ENCODE data around the gene TUBA1B. TPM values are rescaled to one million over a fixed set of nuclear protein-coding genes. Genes with fewer than 3 reads are reported as not detected.

The TUBA1B gene
- total RNA-seq, 1 donor = 2,451 TPM

- TF ChIP-seq CTCF (IDR thresholded peaks at IDR 0.05; ENCODE audit: insufficient read depth, low read length) = peak; percentile 29
- DNase-seq (ENCODE audit: low read depth) = peak; percentile 54
- peak overlapping the region; percentile 51 for H3K4me3 ChIP-seq (ENCODE audit: low read depth, low read length)
These were observed 41.1 kb downstream of the TUBA1B start for GRCh38 chr12:49089821-49090773.

GRCh38 chr12:49088932-49089330 lies 42.3 kb downstream of the TUBA1B start:
- H3K4me3 ChIP-seq (ENCODE audit: low read depth, low read length) = no peak overlapping the region
- TF ChIP-seq CTCF (IDR thresholded peaks at IDR 0.05; ENCODE audit: insufficient read depth, low read length) = no peak
- DNase-seq (ENCODE audit: low read depth) = no peak

DNA sequence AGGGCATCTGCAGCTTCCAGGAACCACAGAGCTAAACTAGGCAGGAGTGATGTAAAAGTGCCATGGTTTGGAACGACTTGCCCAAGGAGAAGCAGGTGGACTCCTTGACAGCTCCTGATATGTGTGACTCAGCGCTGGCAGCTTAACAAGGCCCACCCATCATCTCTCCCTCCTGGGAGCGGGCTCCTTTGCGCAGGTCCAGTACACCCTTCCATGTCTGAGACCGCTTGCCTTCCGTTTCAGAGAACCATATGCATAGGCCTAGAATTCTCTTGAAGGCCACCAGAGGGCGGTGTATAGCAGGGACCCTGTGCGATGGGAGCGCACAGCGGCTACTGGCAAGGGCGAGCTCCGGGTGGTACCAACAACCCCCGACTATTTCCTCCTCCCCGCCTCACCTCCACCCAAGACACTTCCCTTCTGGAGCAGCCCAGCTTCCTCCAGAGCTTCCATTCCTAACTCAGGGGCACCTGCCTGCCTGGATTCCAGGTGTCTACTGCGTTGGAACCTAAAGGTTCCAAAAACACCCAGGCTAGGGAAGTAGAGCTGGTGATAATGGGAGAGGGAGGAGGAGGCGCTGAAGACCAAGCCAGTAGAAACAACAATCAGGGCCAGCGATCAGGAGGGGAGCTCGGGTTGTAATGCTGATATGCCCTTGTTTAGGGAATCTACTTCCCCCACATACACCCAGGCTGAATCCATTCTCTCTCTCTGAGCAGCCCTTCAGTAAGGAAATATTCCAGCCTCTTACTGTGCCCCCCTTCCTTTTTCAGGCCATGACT lies 42.9 kb downstream of the TUBA1B start:
- peak; percentile 93 for TF ChIP-seq CTCF (IDR thresholded peaks at IDR 0.05; ENCODE audit: insufficient read depth, low read length)
- peak overlapping the region; percentile 4 for H3K4me3 ChIP-seq (ENCODE audit: low read depth, low read length)
- DNase-seq (ENCODE audit: low read depth) = peak; percentile 94

GRCh38 chr12:49086116-49086515 lies 45.1 kb downstream of the TUBA1B start:
- no peak for DNase-seq (ENCODE audit: low read depth)
- no peak overlapping the region for H3K4me3 ChIP-seq (ENCODE audit: low read depth, low read length)

DNA sequence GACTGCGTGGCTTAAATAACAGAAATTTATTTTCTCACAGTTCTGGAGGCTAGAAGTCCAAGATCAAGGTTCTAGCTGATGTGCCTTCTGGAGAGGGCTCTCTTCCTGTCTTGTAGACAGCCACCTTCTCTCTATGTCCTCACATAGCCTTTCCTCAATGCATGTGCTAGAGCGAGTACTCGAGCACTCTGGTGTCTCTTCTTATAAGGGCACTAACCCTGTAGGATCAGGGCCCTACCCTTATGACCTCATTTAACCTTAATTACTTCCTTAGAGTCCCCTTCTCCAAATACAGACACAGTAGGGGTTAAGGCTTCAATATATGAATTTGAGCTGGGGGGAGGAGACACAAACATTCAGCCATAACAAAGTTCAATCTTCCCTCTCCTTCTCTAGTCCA lies 46.8 kb downstream of the TUBA1B start:
- no peak for DNase-seq (ENCODE audit: low read depth)
- TF ChIP-seq CTCF (IDR thresholded peaks at IDR 0.05; ENCODE audit: insufficient read depth, low read length) = no peak
- no peak overlapping the region for H3K4me3 ChIP-seq (ENCODE audit: low read depth, low read length)

More at GRCh38 chr12:49086116-49086515, 45.1 kb downstream of the TUBA1B start:
- no peak for TF ChIP-seq CTCF (IDR thresholded peaks at IDR 0.05; ENCODE audit: insufficient read depth, low read length)

GRCh38 chr12:49079793-49080192 lies 51.4 kb downstream of the TUBA1B start:
- no peak for DNase-seq (ENCODE audit: low read depth)
- TF ChIP-seq CTCF (IDR thresholded peaks at IDR 0.05; ENCODE audit: insufficient read depth, low read length) = no peak

More at GRCh38 chr12:49079793-49080192, 51.4 kb downstream of the TUBA1B start:
- H3K4me3 ChIP-seq (ENCODE audit: low read depth, low read length) = no peak overlapping the region

Small RNA genes within 50 kb of the gene (small RNA-seq; reads per million reads assigned to genes)
- not detected for gene RF00019

Other genes with a start within 250 kb of the TUBA1B start
- 4.8 and 23.8 TPM in 2 replicates for gene FKBP11, start 205.9 kb downstream of the TUBA1B start, total RNA-seq (ENCODE audit: low replicate concordance)
- gene ARF3, start 173.9 kb downstream of the TUBA1B start, total RNA-seq (ENCODE audit: low replicate concordance) = 39.7 and 65.3 TPM in 2 replicates
- gene WNT10B, start 159.7 kb downstream of the TUBA1B start, total RNA-seq (ENCODE audit: low replicate concordance) = 0.18 and 0.98 TPM in 2 replicates
- not detected in 2 replicates for gene WNT1, start 153.1 kb downstream of the TUBA1B start, total RNA-seq (ENCODE audit: low replicate concordance)
- gene DDN, start 132.0 kb downstream of the TUBA1B start, total RNA-seq (ENCODE audit: low replicate concordance) = 0.08 and 0.09 TPM in 2 replicates
- gene PRKAG1, start 112.6 kb downstream of the TUBA1B start, total RNA-seq (ENCODE audit: low replicate concordance) = 52.4 and 95.9 TPM in 2 replicates
- 22.6 and 23.8 TPM in 2 replicates for gene KMT2D, start 70.6 kb downstream of the TUBA1B start, total RNA-seq (ENCODE audit: low replicate concordance)
- gene RHEBL1, start 61.4 kb downstream of the TUBA1B start, total RNA-seq (ENCODE audit: low replicate concordance) = 0.25 and 0.54 TPM in 2 replicates
- 0.41 TPM in 1 of 2 replicates, not detected in the other for gene DHH, start 36.6 kb downstream of the TUBA1B start, total RNA-seq (ENCODE audit: low replicate concordance)
- gene LMBR1L, start 20.5 kb downstream of the TUBA1B start, total RNA-seq (ENCODE audit: low replicate concordance) = 20.2 and 57.3 TPM in 2 replicates
- 320 and 961 TPM in 2 replicates for gene TUBA1A, start 57.7 kb upstream of the TUBA1B start, total RNA-seq (ENCODE audit: low replicate concordance)
- 54.7 and 839 TPM in 2 replicates for gene TUBA1C, start 133.7 kb upstream of the TUBA1B start, total RNA-seq (ENCODE audit: low replicate concordance)
- 0.18 and 0.33 TPM in 2 replicates for gene PRPH, start 163.8 kb upstream of the TUBA1B start, total RNA-seq (ENCODE audit: low replicate concordance)
- 4.0 and 11.3 TPM in 2 replicates for gene TROAP, start 191.9 kb upstream of the TUBA1B start, total RNA-seq (ENCODE audit: low replicate concordance)
- gene C1QL4, start 205.8 kb upstream of the TUBA1B start, total RNA-seq (ENCODE audit: low replicate concordance) = 0.18 TPM in 1 of 2 replicates, not detected in the other
- 1.6 and 2.5 TPM in 2 replicates for gene DNAJC22, start 215.5 kb upstream of the TUBA1B start, total RNA-seq (ENCODE audit: low replicate concordance)
- gene SPATS2, start 236.1 kb upstream of the TUBA1B start, total RNA-seq (ENCODE audit: low replicate concordance) = 25.1 and 34.1 TPM in 2 replicates